Tibial nerve (tissue), 4 donors: ENCODE results near the gene BMF. TPM values are rescaled to one million over a fixed set of nuclear protein-coding genes. Genes with fewer than 3 reads are reported as not detected.

Experiments
- DNase-seq, 2 donors: peaks; one replicate each; pipeline ENCODE4 v3.0.0-alpha.2; 2019; ENCODE audit warnings: low spot score in 2 of 2
- H3K27ac ChIP-seq, 4 donors: fragments of 200-600 bp; sonication (generic) in 3 of 4; one replicate each; pipeline ENCODE4 v1.5.1; 2017 to 2019; ENCODE audit warnings: mild to moderate bottlenecking in 1 of 4
- H3K27me3 ChIP-seq, 2 donors: fragments of 200-600 bp; sonication (generic) in 1 of 2; one replicate each; pipeline versions ENCODE4 v1.5.1 to v1.6.0; 2017 to 2019
- H3K36me3 ChIP-seq, 3 donors: fragments of 200-600 bp; sonication (generic); one replicate each; pipeline ENCODE4 v1.5.1; 2018 to 2019
- H3K4me1 ChIP-seq, 4 donors: fragments of 200-600 bp; sonication (generic) in 3 of 4; one replicate each; pipeline ENCODE4 v1.5.1; 2017 to 2019
- H3K4me3 ChIP-seq, 4 donors: fragments of 200-600 bp; sonication (generic) in 3 of 4; one replicate each; pipeline ENCODE4 v1.5.1; 2017 to 2019; ENCODE audit warnings: mild to moderate bottlenecking in 1 of 4, moderate library complexity in 1 of 4
- H3K9me3 ChIP-seq, 4 donors: fragments of 200-600 bp; sonication (generic) in 3 of 4; one replicate each; pipeline ENCODE4 v1.5.1; 2017 to 2019
- EP300 ChIP-seq, 2 donors: sonication (generic); formaldehyde crosslinking; IDR thresholded peaks; one replicate each; pipeline ENCODE4 v1.6.1; 2017; ENCODE audit warnings: antibody characterized with exemption in 2 of 2, mild to moderate bottlenecking in 1 of 2
- POLR2A ChIP-seq, 2 donors: fragments of 450-650 bp; IDR thresholded peaks; one replicate each; pipeline ENCODE4 v1.6.1; 2017; ENCODE audit warnings: antibody characterized with exemption in 2 of 2, mild to moderate bottlenecking in 2 of 2, moderate library complexity in 2 of 2
- WGBS, 2 donors: methylation state at CpG; one replicate each; pipeline ENCODE4 v1.1.5; 2018; 5-methylcytosine and 5-hydroxymethylcytosine counted together
- total RNA-seq, 4 donors: library from RNA; depleted of rRNA; stranded (reverse); fragments of >200 nt; gene quantifications; one replicate each; pipeline ENCODE4 v1.1.0, GENCODE V29; 2016
- TF ChIP-seq, protein P1 (sequence below), 5 experiments: fragments of 200-600 bp in 3 of 5; fragments of 450-650 bp in 2 of 5; sonication (generic) in 3 of 5; IDR thresholded peaks; one replicate each; pipeline ENCODE4 v1.5.1; 2016 to 2019; ENCODE audit warnings: antibody characterized with exemption in 5 of 5, mild to moderate bottlenecking in 3 of 5, moderate library complexity in 2 of 5

BMF gene
- total RNA-seq, 4 donors from 2014 or later, result 2.7 to 6.3 (median 4.2) TPM

GRCh38 chr15:40084650-40085049 lies 24.0 kb downstream of the BMF start:
- Histone ChIP-seq H3K4me1 (peaks cover 0 to 67% (median 53%) of the 10 kb centered on the region in 4 donors), H3K27ac (no peak overlapping the region), H3K36me3 (no peaks in the 10 kb centered on the region), H3K27me3 (no peaks in the 10 kb centered on the region), H3K4me3 (no peak overlapping the region), H3K9me3 (no peaks in the 10 kb centered on the region)
- 96 to 100% methylated on average over 9 of the region's 9 CpGs for WGBS, 2 donors
- no peak for DNase-seq
- TF ChIP-seq EP300 (IDR thresholded peaks at IDR 0.05) (no peak), POLR2A (IDR thresholded peaks at IDR 0.05) (no peak)
- TF ChIP-seq, protein P1, sequence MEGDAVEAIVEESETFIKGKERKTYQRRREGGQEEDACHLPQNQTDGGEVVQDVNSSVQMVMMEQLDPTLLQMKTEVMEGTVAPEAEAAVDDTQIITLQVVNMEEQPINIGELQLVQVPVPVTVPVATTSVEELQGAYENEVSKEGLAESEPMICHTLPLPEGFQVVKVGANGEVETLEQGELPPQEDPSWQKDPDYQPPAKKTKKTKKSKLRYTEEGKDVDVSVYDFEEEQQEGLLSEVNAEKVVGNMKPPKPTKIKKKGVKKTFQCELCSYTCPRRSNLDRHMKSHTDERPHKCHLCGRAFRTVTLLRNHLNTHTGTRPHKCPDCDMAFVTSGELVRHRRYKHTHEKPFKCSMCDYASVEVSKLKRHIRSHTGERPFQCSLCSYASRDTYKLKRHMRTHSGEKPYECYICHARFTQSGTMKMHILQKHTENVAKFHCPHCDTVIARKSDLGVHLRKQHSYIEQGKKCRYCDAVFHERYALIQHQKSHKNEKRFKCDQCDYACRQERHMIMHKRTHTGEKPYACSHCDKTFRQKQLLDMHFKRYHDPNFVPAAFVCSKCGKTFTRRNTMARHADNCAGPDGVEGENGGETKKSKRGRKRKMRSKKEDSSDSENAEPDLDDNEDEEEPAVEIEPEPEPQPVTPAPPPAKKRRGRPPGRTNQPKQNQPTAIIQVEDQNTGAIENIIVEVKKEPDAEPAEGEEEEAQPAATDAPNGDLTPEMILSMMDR (IDR thresholded peaks at IDR 0.05), result no peak

DNA sequence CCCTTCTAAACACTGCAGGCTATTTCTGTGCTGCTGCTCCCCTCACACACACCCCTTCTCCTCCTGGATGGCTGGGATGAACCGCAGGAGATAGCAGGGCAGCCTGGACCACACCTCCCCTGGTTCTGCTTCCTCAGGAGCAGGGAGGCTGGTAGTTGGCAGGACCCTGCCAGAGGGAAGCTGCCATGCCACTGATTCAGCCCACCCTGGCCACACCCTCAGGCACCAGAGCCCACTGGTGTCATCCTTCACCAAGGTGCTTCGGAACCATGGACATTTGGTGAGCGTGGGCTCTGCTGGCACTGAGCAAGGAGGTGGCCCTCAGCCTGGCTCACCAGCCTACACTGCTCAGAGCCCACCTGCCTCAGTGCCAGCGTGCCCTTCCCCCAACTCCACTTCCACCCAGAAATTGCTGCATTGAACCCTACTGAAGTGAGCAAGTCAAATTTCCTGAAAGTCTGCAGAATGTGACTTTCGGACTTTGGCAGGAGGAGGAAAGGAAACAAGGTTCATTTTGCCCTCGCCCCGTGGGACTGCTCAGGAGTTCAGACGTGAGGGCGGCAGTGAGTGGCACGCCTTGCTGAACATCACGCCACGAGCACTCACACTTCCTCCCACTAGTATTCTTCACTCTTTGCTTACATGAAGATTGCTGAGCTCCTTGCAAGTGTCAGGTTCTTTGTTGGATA lies 26.3 kb downstream of the BMF start:
- Histone ChIP-seq H3K36me3 (no peaks in the 10 kb centered on the region), H3K9me3 (no peaks in the 10 kb centered on the region), H3K4me3 (peak overlapping the region in 3 of 4 donors; percentile 20 to 46 (median 32)), H3K4me1 (peaks cover 0 to 56% (median 42%) of the 10 kb centered on the region in 4 donors), H3K27me3 (no peaks in the 10 kb centered on the region), H3K27ac (peak overlapping the region; percentile 50 to 90 (median 84))
- DNase-seq, result no peak
- TF ChIP-seq POLR2A (IDR thresholded peaks at IDR 0.05) (no peak), EP300 (IDR thresholded peaks at IDR 0.05) (peak in 1 of 2 donors; percentile 22)
- TF ChIP-seq, protein P1 (IDR thresholded peaks at IDR 0.05), result no peak
- WGBS, 2 donors, result 40 to 44% methylated on average over 9 to 12 of the region's 12 CpGs

DNA sequence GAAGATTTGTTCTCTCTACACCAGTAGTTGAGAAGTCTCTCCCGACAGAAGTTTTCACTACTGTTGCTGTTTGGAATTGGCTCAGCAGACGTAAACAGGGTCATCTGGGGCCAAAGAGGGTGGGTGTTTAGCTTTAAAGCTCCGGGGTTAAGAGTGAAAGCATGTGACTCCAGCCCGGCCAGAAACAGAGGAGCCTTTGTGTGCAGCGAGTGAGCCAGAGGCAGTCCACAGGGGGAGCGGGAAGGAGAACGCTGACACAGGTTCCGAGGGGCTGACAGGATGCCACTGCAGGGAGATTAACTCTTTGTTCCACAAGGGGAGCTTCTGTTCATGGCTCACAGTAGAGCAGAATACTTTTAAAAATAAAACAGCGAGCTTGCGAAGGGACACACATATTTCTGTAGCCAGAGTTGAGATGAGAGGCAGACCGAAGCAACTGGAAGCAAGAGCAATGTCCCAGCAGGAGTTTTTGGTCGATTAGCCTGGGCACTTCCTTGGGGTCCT lies 26.9 kb downstream of the BMF start:
- peak; percentile 71 to 77 for DNase-seq
- TF ChIP-seq POLR2A (IDR thresholded peaks at IDR 0.05), result peak in 1 of 2 donors; percentile 58
- TF ChIP-seq, protein P1 (IDR thresholded peaks at IDR 0.05), result no peak
- TF ChIP-seq EP300 (IDR thresholded peaks at IDR 0.05), result peak; percentile 72 to 95
- 2 to 3% methylated on average over 12 of the region's 12 CpGs for WGBS, 2 donors

GRCh38 chr15:40080847-40081246 lies 27.8 kb downstream of the BMF start:
- H3K4me1 ChIP-seq, result peaks cover 0 to 49% (median 40%) of the 10 kb centered on the region in 4 donors
- peak overlapping the region in 1 of 4 donors; percentile 46 for H3K4me3 ChIP-seq
- H3K27ac ChIP-seq, result peak overlapping the region; percentile 50 to 90 (median 84)
- no peak for DNase-seq
- H3K36me3 ChIP-seq, result no peaks in the 10 kb centered on the region
- no peaks in the 10 kb centered on the region for H3K27me3 ChIP-seq
- WGBS, 2 donors, result 28 to 34% methylated on average over 5 of the region's 5 CpGs
- TF ChIP-seq EP300 (IDR thresholded peaks at IDR 0.05) (no peak), POLR2A (IDR thresholded peaks at IDR 0.05) (no peak)
- TF ChIP-seq, protein P1 (IDR thresholded peaks at IDR 0.05), result no peak
- no peaks in the 10 kb centered on the region for H3K9me3 ChIP-seq

More for the DNA sequence above, 26.9 kb downstream of the BMF start:
- Histone ChIP-seq H3K27ac (peak overlapping the region; percentile 50 to 90 (median 84)), H3K4me1 (peaks cover 0 to 50% (median 40%) of the 10 kb centered on the region in 4 donors), H3K4me3 (peak overlapping the region; percentile 11 to 46 (median 26)), H3K27me3 (no peaks in the 10 kb centered on the region), H3K9me3 (no peaks in the 10 kb centered on the region), H3K36me3 (no peaks in the 10 kb centered on the region)

DNA sequence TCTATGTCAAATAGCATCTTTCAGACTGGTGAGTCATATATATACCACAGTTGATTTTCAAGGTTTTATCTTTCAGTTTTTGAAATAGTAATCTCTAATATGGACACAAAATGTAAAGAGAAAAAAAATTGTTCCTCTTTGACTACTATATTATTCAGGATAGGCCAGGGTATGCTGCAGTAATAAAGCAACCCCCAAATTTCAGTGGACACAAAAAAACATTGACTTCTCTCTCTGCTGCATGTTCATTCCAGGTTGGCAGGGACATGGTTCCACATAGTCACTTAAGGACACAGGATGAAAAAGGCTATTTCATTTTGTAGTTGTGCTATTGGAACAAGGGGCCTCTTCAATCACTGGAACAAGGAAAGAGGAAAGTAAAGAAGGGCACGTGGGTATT lies 28.6 kb downstream of the BMF start:
- H3K27me3 ChIP-seq, result no peaks in the 10 kb centered on the region
- no peaks in the 10 kb centered on the region for H3K36me3 ChIP-seq
- DNase-seq, result no peak
- WGBS, 2 donors, result 48 to 60% methylated on average over 1 of the region's 1 CpG
- no peak overlapping the region for H3K4me3 ChIP-seq
- peak overlapping the region in 3 of 4 donors; percentile 1 to 90 (median 89) for H3K27ac ChIP-seq
- TF ChIP-seq, protein P1 (IDR thresholded peaks at IDR 0.05), result no peak
- TF ChIP-seq EP300 (IDR thresholded peaks at IDR 0.05) (no peak), POLR2A (IDR thresholded peaks at IDR 0.05) (no peak)
- peaks cover 0 to 49% (median 40%) of the 10 kb centered on the region in 4 donors for H3K4me1 ChIP-seq
- no peaks in the 10 kb centered on the region for H3K9me3 ChIP-seq
